ENCODE results near the gene B4GAT1.
A peak's percentile ranks its signal among the peaks of the same experiment; 100 is the strongest.
"Not testable (repeated sequence)": the region's sequence is repeated elsewhere in the genome, so short reads cannot be mapped to it uniquely, and the experiment has no call there.

B4GAT1 gene

GRCh38 chr11:66347425-66348276 is at the start of gene B4GAT1:
Gene B4GAT1 (minus strand): TSS chr11:66347629. CDS start chr11:66347545, 84 bp downstream.
- peak; percentile 45 for FAIRE-seq
- peak; percentile 54 for DNase-seq (ENCODE audit: extremely low spot score, insufficient read length, low read depth)

GRCh38 chr11:66393954-66394353 is 46.5 kb upstream of the B4GAT1 start:
- DNase-seq (ENCODE audit: extremely low spot score, insufficient read length, low read depth) (no peak), FAIRE-seq (no peak)

GRCh38 chr11:66391322-66391721 is 43.9 kb upstream of the B4GAT1 start:
- DNase-seq (ENCODE audit: extremely low spot score, insufficient read length, low read depth): no peak
- no peak for FAIRE-seq

- DNase-seq (ENCODE audit: extremely low spot score, insufficient read length, low read depth): peak; percentile 11
- peak; percentile 55 for FAIRE-seq
These were observed 41.5 kb upstream of the B4GAT1 start for GRCh38 chr11:66388780-66389386.

GRCh38 chr11:66386171-66387069 is 39.0 kb upstream of the B4GAT1 start:
- FAIRE-seq: peak; percentile 71

GRCh38 chr11:66384316-66384715 is 36.9 kb upstream of the B4GAT1 start:
- FAIRE-seq; DNase-seq (ENCODE audit: extremely low spot score, insufficient read length, low read depth): not testable (repeated sequence)

More at GRCh38 chr11:66386171-66387069, 39.0 kb upstream of the B4GAT1 start:
- peak; percentile 22 for DNase-seq (ENCODE audit: extremely low spot score, insufficient read length, low read depth)

- not testable (repeated sequence) for FAIRE-seq; DNase-seq (ENCODE audit: extremely low spot score, insufficient read length, low read depth)
These were observed 32.8 kb upstream of the B4GAT1 start for GRCh38 chr11:66380264-66380663.

- DNase-seq (ENCODE audit: extremely low spot score, insufficient read length, low read depth); FAIRE-seq: not testable (repeated sequence)
These were observed 26.4 kb upstream of the B4GAT1 start for GRCh38 chr11:66373690-66374287.

- FAIRE-seq (no peak), DNase-seq (ENCODE audit: extremely low spot score, insufficient read length, low read depth) (no peak)
These were observed 25.8 kb upstream of the B4GAT1 start for GRCh38 chr11:66373265-66373664.

GRCh38 chr11:66371627-66372415 is 24.4 kb upstream of the B4GAT1 start, which contains the start of gene SLC29A2:
Gene SLC29A2 (minus strand): TSS chr11:66371760. CDS start chr11:66371591, 169 bp downstream.
- peak; percentile 68 for FAIRE-seq
- peak; percentile 53 for DNase-seq (ENCODE audit: extremely low spot score, insufficient read length, low read depth)

GRCh38 chr11:66369073-66369894 is 21.9 kb upstream of the B4GAT1 start:
- DNase-seq (ENCODE audit: extremely low spot score, insufficient read length, low read depth) (no peak), FAIRE-seq (no peak)

- FAIRE-seq (no peak), DNase-seq (ENCODE audit: extremely low spot score, insufficient read length, low read depth) (no peak)
These were observed 21.1 kb upstream of the B4GAT1 start for GRCh38 chr11:66368484-66368883.

GRCh38 chr11:66367561-66368312 is 20.3 kb upstream of the B4GAT1 start:
- FAIRE-seq (no peak), DNase-seq (ENCODE audit: extremely low spot score, insufficient read length, low read depth) (no peak)

- FAIRE-seq: no peak
- DNase-seq (ENCODE audit: extremely low spot score, insufficient read length, low read depth): no peak
These were observed 19.5 kb upstream of the B4GAT1 start for GRCh38 chr11:66366844-66367477.

- FAIRE-seq (no peak), DNase-seq (ENCODE audit: extremely low spot score, insufficient read length, low read depth) (no peak)
These were observed 18.5 kb upstream of the B4GAT1 start for GRCh38 chr11:66365711-66366619.

- DNase-seq (ENCODE audit: extremely low spot score, insufficient read length, low read depth) (no peak), FAIRE-seq (no peak)
These were observed 17.7 kb upstream of the B4GAT1 start for GRCh38 chr11:66365166-66365565.

All from GM18507 (cell line).